H1 (cell line): ENCODE measurements around the gene HOXB7. TPM values are rescaled to one million over a fixed set of nuclear protein-coding genes. Genes with fewer than 3 reads are reported as not detected.
A peak's percentile ranks its signal among the peaks of the same experiment; 100 is the strongest.

Experiments
- CTCF ChIA-PET: fragments of 300-600 bp; sonication (Branson Sonifier 250); formaldehyde crosslinking; loops from one replicate; lab custom pipeline; 2021; ENCODE audit not compliant: partially characterized antibody; lab: Charles Lee
- POLR2A ChIA-PET: fragments of 300-600 bp; sonication (Branson Sonifier 250); formaldehyde crosslinking; loops from one replicate; lab custom pipeline; 2021; ENCODE audit warnings: inconsistent platforms; ENCODE audit not compliant: partially characterized antibody; lab: Charles Lee
- DNase-seq, 2 experiments: peaks; one replicate each; pipeline versions ENCODE4 v3.0.0 to v3.0.0-alpha.2; 2010 to 2022; ENCODE audit warnings: low spot score in 2 of 2, low read depth in 1 of 2, mixed read lengths in 1 of 2
- FAIRE-seq: peaks from 2 replicates; lab custom pipeline; 2011; peaks lifted over from hg19 to GRCh38; lab: Jason Lieb, UNC
- H2AFZ ChIP-seq: 2 replicates; pipeline ENCODE4 v1.8.1; 2012; ENCODE audit warnings: low read length, inconsistent platforms
- H2AK5ac ChIP-seq: 2 replicates; pipeline ENCODE4 v1.6.1; 2013; ENCODE audit warnings: low read depth, low read length
- H2BK120ac ChIP-seq: replicated peaks from 2 replicates; pipeline ENCODE3; 2013; ENCODE audit warnings: low read depth, low read length, inconsistent platforms
- H2BK12ac ChIP-seq: 2 replicates; pipeline ENCODE4 v1.6.1; 2013; ENCODE audit warnings: low read depth, low read length
- H2BK15ac ChIP-seq: 2 replicates; pipeline ENCODE4 v1.6.1; 2013; ENCODE audit warnings: low read length
- H2BK20ac ChIP-seq: 2 replicates; pipeline ENCODE4 v1.6.1; 2013; ENCODE audit warnings: low read length
- H2BK5ac ChIP-seq: 2 replicates; pipeline ENCODE4 v1.6.1; 2013; ENCODE audit warnings: low read depth, low read length
- H3K14ac ChIP-seq: 2 replicates; pipeline ENCODE4 v1.6.1; 2013; ENCODE audit warnings: inconsistent platforms; ENCODE audit not compliant: insufficient read length
- H3K18ac ChIP-seq: 2 replicates; pipeline ENCODE4 v1.6.1; 2013; ENCODE audit warnings: low read length; ENCODE audit errors: extremely low read depth
- H3K23ac ChIP-seq: 2 replicates; pipeline ENCODE4 v1.6.1; 2013; ENCODE audit warnings: inconsistent platforms; ENCODE audit not compliant: insufficient read length
- H3K23me2 ChIP-seq: 2 replicates; pipeline ENCODE4 v1.6.1; 2013; ENCODE audit warnings: low read depth, low read length
- H3K27ac ChIP-seq: 2 replicates; pipeline ENCODE4 v1.6.1; 2011; ENCODE audit warnings: low read depth, low read length, inconsistent platforms
- H3K27me3 ChIP-seq, 4 experiments: replicated peaks in 1 of 4; 1 replicate in 1 of 4; 2 replicates in 3 of 4; pipeline versions ENCODE4 v1.6.1 to v1.8.1; 2011 to 2013; ENCODE audit warnings: low read length in 3 of 4, mild to moderate bottlenecking in 3 of 4, inconsistent platforms in 2 of 4, mixed read lengths in 2 of 4, moderate library complexity in 1 of 4; ENCODE audit not compliant: control insufficient read depth in 3 of 4, insufficient read depth in 3 of 4; ENCODE audit errors: extremely low read depth in 1 of 4
- H3K36me3 ChIP-seq, 4 experiments: 2 replicates each; pipeline versions ENCODE4 v1.6.1 to v1.8.1; 2011 to 2013; ENCODE audit warnings: mild to moderate bottlenecking in 4 of 4, low read length in 3 of 4, moderate library complexity in 2 of 4, control low read depth in 1 of 4, inconsistent platforms in 1 of 4; ENCODE audit not compliant: insufficient read depth in 4 of 4, control insufficient read depth in 2 of 4
- H3K4ac ChIP-seq: replicated peaks from 2 replicates; pipeline ENCODE3; 2013; ENCODE audit warnings: low read length, low read depth, mixed read lengths, inconsistent platforms; ENCODE audit not compliant: insufficient read length
- H3K4me1 ChIP-seq, 4 experiments: replicated peaks in 1 of 4; 1 replicate in 1 of 4; 2 replicates in 3 of 4; pipeline versions ENCODE4 v1.6.1 to v1.8.1; 2011 to 2013; ENCODE audit warnings: low read length in 3 of 4, inconsistent platforms in 2 of 4, mixed read lengths in 1 of 4; ENCODE audit not compliant: insufficient read depth in 4 of 4, control insufficient read depth in 3 of 4
- H3K4me2 ChIP-seq, 2 experiments: 2 replicates each; pipeline versions ENCODE4 v1.6.1 to v1.8.1; 2011 to 2013; ENCODE audit warnings: low read depth in 2 of 2, low read length in 2 of 2, control low read depth in 1 of 2, inconsistent platforms in 1 of 2, mild to moderate bottlenecking in 1 of 2; ENCODE audit not compliant: insufficient read depth in 1 of 2
- H3K4me3 ChIP-seq, 4 experiments: fragments of 200-600, 300-600 bp in 1 of 4; sonication (generic), shearing (Covaris generic), sonication (Bioruptor Twin) in 1 of 4; 2 replicates each; pipeline versions ENCODE4 v1.5.1 to v1.8.1; 2011 to 2016; ENCODE audit warnings: low read length in 4 of 4, low read depth in 3 of 4, control low read depth in 2 of 4, inconsistent platforms in 2 of 4, mild to moderate bottlenecking in 2 of 4, mixed read lengths in 1 of 4, moderate library complexity in 1 of 4; ENCODE audit not compliant: insufficient read depth in 2 of 4; ENCODE audit errors: extremely low read depth in 1 of 4
- H3K56ac ChIP-seq: replicated peaks from 2 replicates; pipeline ENCODE3; 2013; ENCODE audit warnings: low read depth, mild to moderate bottlenecking, mixed read lengths, low read length, inconsistent platforms; ENCODE audit not compliant: insufficient read length
- H3K79me1 ChIP-seq: 2 replicates; pipeline ENCODE4 v1.6.1; 2013; ENCODE audit warnings: low read depth, low read length, control low read depth
- H3K79me2 ChIP-seq, 2 experiments: 2 replicates each; pipeline versions ENCODE4 v1.6.1 to v1.8.1; 2012 to 2013; ENCODE audit warnings: low read length in 2 of 2, mild to moderate bottlenecking in 2 of 2, inconsistent platforms in 1 of 2; ENCODE audit not compliant: insufficient read depth in 2 of 2, control insufficient read depth in 1 of 2
- H3K9ac ChIP-seq, 4 experiments: replicated peaks in 1 of 4; 1 replicate in 1 of 4; 2 replicates in 3 of 4; pipeline versions ENCODE4 v1.6.1 to v1.8.1; 2011 to 2013; ENCODE audit warnings: low read depth in 3 of 4, low read length in 3 of 4, control low read depth in 2 of 4, mild to moderate bottlenecking in 2 of 4, moderate library complexity in 2 of 4, inconsistent platforms in 1 of 4; ENCODE audit errors: extremely low read depth in 1 of 4
- H3K9me3 ChIP-seq, 2 experiments: 2 replicates each; pipeline versions ENCODE4 v1.6.1 to v1.8.1; 2012 to 2013; ENCODE audit warnings: mild to moderate bottlenecking in 2 of 2, moderate library complexity in 2 of 2, control low read depth in 1 of 2, inconsistent platforms in 1 of 2, low read depth in 1 of 2, low read length in 1 of 2, mixed read lengths in 1 of 2; ENCODE audit not compliant: insufficient read depth in 2 of 2
- H4K20me1 ChIP-seq, 2 experiments: replicated peaks in 1 of 2; 2 replicates each; pipeline versions ENCODE3 to v1.8.1; 2011 to 2013; ENCODE audit warnings: inconsistent platforms in 2 of 2, low read length in 2 of 2, mild to moderate bottlenecking in 1 of 2; ENCODE audit not compliant: insufficient read depth in 2 of 2, control insufficient read depth in 1 of 2
- H4K5ac ChIP-seq: 2 replicates; pipeline ENCODE4 v1.6.1; 2013; ENCODE audit warnings: low read length, low read depth, mixed read lengths, inconsistent platforms; ENCODE audit not compliant: insufficient read length
- H4K8ac ChIP-seq: 2 replicates; pipeline ENCODE4 v1.8.0; 2013; ENCODE audit warnings: mild to moderate bottlenecking, moderate library complexity, low read length, inconsistent platforms; ENCODE audit not compliant: insufficient read depth; ENCODE audit errors: extremely low read depth
- H4K91ac ChIP-seq: replicated peaks from 2 replicates; pipeline ENCODE3; 2013; ENCODE audit warnings: low read length, mixed read lengths, inconsistent platforms; ENCODE audit not compliant: insufficient read length
- CEBPB ChIP-seq: IDR thresholded peaks from 2 replicates; pipeline ENCODE4 v1.6.1; 2012; ENCODE audit warnings: low read depth, low read length
- CHD2 ChIP-seq: IDR thresholded peaks from 2 replicates; pipeline ENCODE4 v1.6.1; 2012; ENCODE audit warnings: low read length, improper control_type of control experiment
- GABPA ChIP-seq: IDR thresholded peaks from 2 replicates; pipeline ENCODE4 v1.6.1; 2011; ENCODE audit warnings: mild to moderate bottlenecking, low read length, moderate library complexity, borderline replicate concordance; ENCODE audit not compliant: insufficient read depth
- JUND ChIP-seq: IDR thresholded peaks from 2 replicates; pipeline ENCODE4 v1.6.1; 2011; ENCODE audit warnings: mild to moderate bottlenecking, improper control_type of control experiment, low read length
- SIN3A ChIP-seq, 2 experiments: IDR thresholded peaks in 1 of 2; conservative IDR thresholded peaks in 1 of 2; 2 replicates each; pipeline ENCODE4 v1.6.1; 2011 to 2012; ENCODE audit warnings: low read length in 2 of 2, improper control_type of control experiment in 1 of 2, low read depth in 1 of 2, mild to moderate bottlenecking in 1 of 2
- SP1 ChIP-seq: IDR thresholded peaks from 2 replicates; pipeline ENCODE4 v1.6.1; 2011; ENCODE audit warnings: low read depth, low read length
- SP4 ChIP-seq: IDR thresholded peaks from 2 replicates; pipeline ENCODE4 v1.6.1; 2012; ENCODE audit warnings: low read length, inconsistent platforms
- TCF12 ChIP-seq: IDR thresholded peaks from 2 replicates; pipeline ENCODE4 v1.6.1; 2011; ENCODE audit warnings: low read depth, mild to moderate bottlenecking, low read length
- YY1 ChIP-seq: IDR thresholded peaks from 2 replicates; pipeline ENCODE4 v1.6.1; 2011; ENCODE audit warnings: low read depth, mild to moderate bottlenecking, low read length
- WGBS, 2 experiments: shearing (Covaris generic) in 1 of 2; methylation state at CpG; one replicate each; pipeline versions ENCODE4 v1.1.6 to v1.1.7; 2013 to 2015; ENCODE audit warnings: low lambda C conversion rate in 2 of 2, mixed read lengths in 2 of 2, inconsistent platforms in 1 of 2, low coverage in 1 of 2, missing lambda C conversion rate in 1 of 2; ENCODE audit not compliant: insufficient replicate concordance in 2 of 2, insufficient coverage in 1 of 2, insufficient read length in 1 of 2; ENCODE audit errors: extremely low coverage in 1 of 2, missing lambda C conversion rate in 1 of 2; 5-methylcytosine and 5-hydroxymethylcytosine counted together
- polyA plus RNA-seq, 7 experiments: library from polyadenylated mRNA; depleted of rRNA in 3 of 7; stranded (reverse) in 5 of 7; unstranded in 2 of 7; fragments of >200 nt in 5 of 7; fragments of 200-250 nt in 2 of 7; gene quantifications; 1 replicate in 5 of 7; 2 replicates in 1 of 7; 4 replicates in 1 of 7; pipeline versions ENCODE4 v1.2.1 to v1.2.3, GENCODE V29; 2011 to 2013; ENCODE audit warnings: missing spikeins in 2 of 7, mixed read lengths in 2 of 7
- total RNA-seq: library from RNA; stranded (reverse); fragmentation: NEBNext Ultra II Directional; extraction: Animal tissue kit (Norgen Biotek cat#: 25700); gene quantifications from 2 replicates; pipeline ENCODE4 v1.2.1, GENCODE V29; 2021
- TF ChIP-seq, protein P1 (sequence below), 3 experiments: IDR thresholded peaks; 1 replicate in 2 of 3; 2 replicates in 1 of 3; pipeline versions ENCODE4 v1.5.1 to v1.6.1; 2011; ENCODE audit warnings: low read length in 3 of 3, mild to moderate bottlenecking in 3 of 3, inconsistent platforms in 2 of 3, low read depth in 1 of 3, moderate library complexity in 1 of 3; ENCODE audit not compliant: insufficient read depth in 1 of 3; ENCODE audit errors: control extremely low read depth in 1 of 3

Gene HOXB7
- total and polyA plus RNA-seq, 2 of the 8 experiments (the other 6 are each of a cell fraction or from before 2014, with no cell fraction given) = not detected

DNA sequence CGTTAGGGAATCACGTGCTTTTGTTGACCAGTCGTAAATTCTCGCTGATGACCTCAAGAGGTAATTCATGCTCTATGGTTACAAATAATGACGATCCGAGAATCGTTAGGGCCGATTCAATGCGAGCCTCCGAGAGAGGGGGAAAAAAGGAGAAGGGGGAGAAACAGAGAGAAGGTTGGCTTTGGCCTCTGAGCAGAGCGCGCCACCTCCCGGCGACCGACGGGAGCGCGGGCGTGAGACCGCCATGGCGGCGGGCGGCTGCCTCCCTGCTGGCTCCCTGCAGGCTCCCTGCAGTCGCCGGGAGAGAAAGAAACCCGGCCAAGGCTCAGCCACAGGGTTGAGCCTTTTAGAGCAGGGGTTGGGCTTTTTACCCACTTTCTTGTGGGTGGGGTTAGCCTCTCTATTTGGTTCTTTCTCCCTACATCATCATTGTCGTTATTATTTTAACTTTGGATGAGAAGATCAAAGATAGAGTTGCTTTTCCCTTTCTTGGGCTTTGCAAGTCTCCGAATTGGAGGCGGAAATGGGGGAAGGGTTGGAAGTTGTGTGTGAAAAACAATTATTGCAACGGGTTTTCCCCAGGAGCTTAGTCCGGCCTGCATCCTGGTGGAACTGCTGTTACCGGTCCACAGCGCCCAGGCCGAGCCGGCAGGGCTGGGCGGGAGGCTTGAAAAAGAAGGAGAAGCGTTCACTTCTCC is 16.8 kb downstream of the HOXB7 start:
- Histone ChIP-seq H3K9me3 (no peaks in the 10 kb centered on the region; a peak in 1 of 4 replicates), H4K20me1 (peaks cover 37 to 45% of the 10 kb centered on the region in 2 experiments), H3K79me1 (no peaks in the 10 kb centered on the region), H3K23ac (no peak overlapping the region), H3K79me2 (no peaks in the 10 kb centered on the region), H4K8ac (no peak overlapping the region), H3K27me3 (peaks cover 96 to 100% (median 99%) of the 10 kb centered on the region in 4 experiments), H2AFZ (no peak overlapping the region), H3K9ac (no peak overlapping the region), H4K5ac (no peak overlapping the region), H2BK12ac (no peak overlapping the region), H3K4me3 (no peak overlapping the region), H3K14ac (no peak overlapping the region), H3K27ac (no peak overlapping the region), H2BK20ac (no peak overlapping the region), H3K4ac (no peak overlapping the region), H3K4me1 (peaks cover 0 to 12% (median 4%) of the 10 kb centered on the region in 4 experiments; a peak in 5 of 7 replicates), H3K4me2 (peak overlapping the region in 1 of 2 experiments; percentile 45; a peak in 3 of 4 replicates), H2AK5ac (no peak overlapping the region), H3K56ac (no peak overlapping the region), H2BK120ac (no peak overlapping the region), H2BK15ac (no peak overlapping the region), H3K36me3 (no peaks in the 10 kb centered on the region; a peak in 1 of 8 replicates), H2BK5ac (no peak overlapping the region), H3K18ac (no peak overlapping the region; the same call in 1 of the 2 replicates), H3K23me2 (no peaks in the 10 kb centered on the region; the same call in 1 of the 2 replicates), H4K91ac (no peak overlapping the region)
- WGBS, 2 experiments = 4% methylated on average over 33 of the region's 37 CpGs; no CpG with 5 or more reads in 1 of the 2 experiments
- CTCF ChIA-PET = interaction anchor here (0.7 to 7.0 kb wide), 39 partner anchors 15 to 435 kb away, joined by 3 to 53 read pairs (median 5); partner anchors contain the start of gene HOXB9
- POLR2A ChIA-PET = no interaction called here
- DNase-seq (peak; percentile 51 to 95), FAIRE-seq (no peak)
- TF ChIP-seq JUND (peak; percentile 51; the same call in 1 of the 2 replicates), CEBPB (no peak), SIN3A (conservative IDR thresholded peaks at IDR 0.05 in 1 of 2, IDR thresholded peaks at IDR 0.05 in 1 of 2; ENCODE audit: low read depth in 1 of 2, low read length in 2 of 2) (0 out of 4 replicates have a peak, but pooled peaks of 1 of the 2 experiments have one; percentile 31), CHD2 (0 out of 2 replicates have a peak, but pooled peaks have one; percentile 19), TCF12 (0 out of 2 replicates have a peak, but pooled peaks have one; percentile 28), GABPA (no peak), SP4 (no peak), YY1 (peak; percentile 94), SP1 (peak; percentile 49; the same call in 1 of the 2 replicates)
- TF ChIP-seq, protein P1, sequence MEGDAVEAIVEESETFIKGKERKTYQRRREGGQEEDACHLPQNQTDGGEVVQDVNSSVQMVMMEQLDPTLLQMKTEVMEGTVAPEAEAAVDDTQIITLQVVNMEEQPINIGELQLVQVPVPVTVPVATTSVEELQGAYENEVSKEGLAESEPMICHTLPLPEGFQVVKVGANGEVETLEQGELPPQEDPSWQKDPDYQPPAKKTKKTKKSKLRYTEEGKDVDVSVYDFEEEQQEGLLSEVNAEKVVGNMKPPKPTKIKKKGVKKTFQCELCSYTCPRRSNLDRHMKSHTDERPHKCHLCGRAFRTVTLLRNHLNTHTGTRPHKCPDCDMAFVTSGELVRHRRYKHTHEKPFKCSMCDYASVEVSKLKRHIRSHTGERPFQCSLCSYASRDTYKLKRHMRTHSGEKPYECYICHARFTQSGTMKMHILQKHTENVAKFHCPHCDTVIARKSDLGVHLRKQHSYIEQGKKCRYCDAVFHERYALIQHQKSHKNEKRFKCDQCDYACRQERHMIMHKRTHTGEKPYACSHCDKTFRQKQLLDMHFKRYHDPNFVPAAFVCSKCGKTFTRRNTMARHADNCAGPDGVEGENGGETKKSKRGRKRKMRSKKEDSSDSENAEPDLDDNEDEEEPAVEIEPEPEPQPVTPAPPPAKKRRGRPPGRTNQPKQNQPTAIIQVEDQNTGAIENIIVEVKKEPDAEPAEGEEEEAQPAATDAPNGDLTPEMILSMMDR (IDR thresholded peaks at IDR 0.05; ENCODE audit: control extremely low read depth in 1 of 3, insufficient read depth in 1 of 3, low read depth in 1 of 3, low read length in 3 of 3) = peak; percentile 86 to 89 (median 89)
